Left kidney (tissue), 2 donors: ENCODE data around the gene KLC1. TPM values are rescaled to one million over a fixed set of nuclear protein-coding genes. Genes with fewer than 3 reads are reported as not detected.

ENCODE experiments used
- DNase-seq: peaks from one replicate; pipeline ENCODE4 v3.0.0-alpha.2; 2013
- polyA plus RNA-seq: library from polyadenylated mRNA; unstranded; fragments of 120-200 nt; gene quantifications from one replicate; pipeline ENCODE4 v1.2.1, GENCODE V29; 2013; ENCODE audit not compliant: insufficient read length

Gene KLC1
- polyA plus RNA-seq, 1 donor = 138 TPM

- no peak for DNase-seq
Measured at GRCh38 chr14:103703433-103704385, 74.7 kb downstream of the KLC1 start.

- DNase-seq = no peak
Measured at GRCh38 chr14:103704708-103705107, 75.7 kb downstream of the KLC1 start.

- DNase-seq = no peak
Measured at GRCh38 chr14:103705118-103705503, 76.1 kb downstream of the KLC1 start.

- no peak for DNase-seq
Measured at GRCh38 chr14:103705504-103706284, 76.7 kb downstream of the KLC1 start.

GRCh38 chr14:103706551-103707328 lies 77.7 kb downstream of the KLC1 start:
- DNase-seq = no peak

GRCh38 chr14:103707329-103708263 lies 78.6 kb downstream of the KLC1 start:
- no peak for DNase-seq

GRCh38 chr14:103708750-103709187 lies 79.8 kb downstream of the KLC1 start:
- DNase-seq = no peak

- DNase-seq = no peak
Measured at GRCh38 chr14:103709814-103710213, 80.8 kb downstream of the KLC1 start.

- DNase-seq = no peak
Measured at GRCh38 chr14:103710771-103711377, 81.9 kb downstream of the KLC1 start.

GRCh38 chr14:103711516-103712431 lies 82.8 kb downstream of the KLC1 start:
- DNase-seq = no peak

- no peak for DNase-seq
Measured at GRCh38 chr14:103712633-103713247, 83.7 kb downstream of the KLC1 start.

- DNase-seq = no peak
Measured at GRCh38 chr14:103713304-103714062, 84.5 kb downstream of the KLC1 start.

- DNase-seq = no peak
Measured at GRCh38 chr14:103714063-103714724, 85.2 kb downstream of the KLC1 start.

- DNase-seq = peak; percentile 99
Measured at GRCh38 chr14:103715052-103716000, 86.3 kb downstream of the KLC1 start, which contains the start of the genes XRCC3 and ZFYVE21. Gene XRCC3 (minus strand): TSS chr14:103715451. CDS start chr14:103711087, 4,364 bp downstream. Gene ZFYVE21 (plus strand): TSS chr14:103715810. CDS start chr14:103715842, 32 bp downstream.

GRCh38 chr14:103716091-103716801 lies 87.2 kb downstream of the KLC1 start:
- DNase-seq = no peak
